Epithelial cell of alveolus of lung (primary cell): ENCODE measurements around the gene BTLA. TPM values are rescaled to one million over a fixed set of nuclear protein-coding genes. Genes with fewer than 3 reads are reported as not detected.

Experiments
- total RNA-seq: library from RNA; depleted of rRNA; stranded (reverse); fragments of >200 nt; gene quantifications from 2 replicates; pipeline ENCODE4 v1.2.1, GENCODE V29; 2015

BTLA gene
- total RNA-seq = 0.26 TPM in 1 of 2 replicates, not detected in the other

GRCh38 chr3:112498914-112499711 lies at the start of gene BTLA:
Gene BTLA (minus strand): TSS chr3:112499472. CDS start chr3:112499358, 114 bp downstream.

Other genes with a start within 250 kb of the BTLA start
- gene SLC9C1, start 205.3 kb downstream of the BTLA start, total RNA-seq = 0.26 TPM in 1 of 2 replicates, not detected in the other
- gene CD200, start 166.3 kb downstream of the BTLA start, total RNA-seq = 2.2 and 7.4 TPM in 2 replicates
- 26.4 and 47.7 TPM in 2 replicates for gene ATG3, start 62.5 kb upstream of the BTLA start, total RNA-seq
- 31.5 and 32.8 TPM in 2 replicates for gene SLC35A5, start 62.6 kb upstream of the BTLA start, total RNA-seq
- gene CCDC80, start 141.7 kb upstream of the BTLA start, total RNA-seq = 48.7 and 52.5 TPM in 2 replicates